Transverse colon (tissue), 4 donors: Measurements from ENCODE around the gene LECT2.

ENCODE experiments used
- EP300 ChIP-seq: sonication (generic); formaldehyde crosslinking; IDR thresholded peaks from one replicate; pipeline ENCODE4 v1.6.1; 2017; ENCODE audit warnings: antibody characterized with exemption, low read depth
- POLR2A ChIP-seq: fragments of 450-650 bp; IDR thresholded peaks from one replicate; pipeline ENCODE4 v1.6.1; 2016; ENCODE audit warnings: antibody characterized with exemption, mild to moderate bottlenecking, moderate library complexity
- POLR2AphosphoS5 ChIP-seq, 3 donors: sonication (generic); formaldehyde crosslinking; IDR thresholded peaks; one replicate each; pipeline ENCODE4 v1.6.1; 2016; ENCODE audit warnings: antibody characterized with exemption in 3 of 3
- TF ChIP-seq, protein P1 (sequence below), 5 experiments: fragments of 200-600 bp in 3 of 5; fragments of 450-650 bp in 2 of 5; sonication (generic) in 3 of 5; IDR thresholded peaks; 1 replicate in 2 of 5; 2 replicates in 3 of 5; pipeline ENCODE4 v1.5.1; 2016 to 2017; ENCODE audit warnings: antibody characterized with exemption in 5 of 5, inconsistent platforms in 3 of 5, mild to moderate bottlenecking in 2 of 5, moderate library complexity in 1 of 5

DNA sequence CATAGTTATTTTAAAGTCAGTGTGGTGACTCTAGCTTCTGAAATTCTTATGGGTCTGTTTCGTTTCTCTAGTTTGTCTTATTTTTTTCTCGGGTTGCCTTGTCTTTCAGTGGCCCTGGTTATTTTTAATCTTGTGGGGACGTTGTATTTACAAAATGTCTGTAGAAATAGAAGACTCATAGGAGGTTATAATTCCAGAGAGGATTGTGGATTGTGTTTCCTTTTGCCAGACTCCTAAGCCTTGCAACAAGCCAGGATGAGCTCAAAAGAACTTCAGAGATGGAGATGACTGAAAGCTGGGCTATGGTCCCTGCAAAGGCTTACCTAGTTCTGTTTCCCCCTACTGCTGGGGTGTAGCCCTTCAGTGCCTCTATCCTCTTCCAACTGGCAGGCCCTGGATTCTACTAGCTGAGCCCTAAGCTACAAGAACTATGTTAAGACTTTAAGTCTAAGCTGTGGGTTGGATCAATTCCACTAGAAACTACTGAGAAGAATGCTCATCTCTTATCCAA, 32.2 kb upstream of the LECT2 start:
- TF ChIP-seq POLR2A: no peak
- TF ChIP-seq, protein P1, sequence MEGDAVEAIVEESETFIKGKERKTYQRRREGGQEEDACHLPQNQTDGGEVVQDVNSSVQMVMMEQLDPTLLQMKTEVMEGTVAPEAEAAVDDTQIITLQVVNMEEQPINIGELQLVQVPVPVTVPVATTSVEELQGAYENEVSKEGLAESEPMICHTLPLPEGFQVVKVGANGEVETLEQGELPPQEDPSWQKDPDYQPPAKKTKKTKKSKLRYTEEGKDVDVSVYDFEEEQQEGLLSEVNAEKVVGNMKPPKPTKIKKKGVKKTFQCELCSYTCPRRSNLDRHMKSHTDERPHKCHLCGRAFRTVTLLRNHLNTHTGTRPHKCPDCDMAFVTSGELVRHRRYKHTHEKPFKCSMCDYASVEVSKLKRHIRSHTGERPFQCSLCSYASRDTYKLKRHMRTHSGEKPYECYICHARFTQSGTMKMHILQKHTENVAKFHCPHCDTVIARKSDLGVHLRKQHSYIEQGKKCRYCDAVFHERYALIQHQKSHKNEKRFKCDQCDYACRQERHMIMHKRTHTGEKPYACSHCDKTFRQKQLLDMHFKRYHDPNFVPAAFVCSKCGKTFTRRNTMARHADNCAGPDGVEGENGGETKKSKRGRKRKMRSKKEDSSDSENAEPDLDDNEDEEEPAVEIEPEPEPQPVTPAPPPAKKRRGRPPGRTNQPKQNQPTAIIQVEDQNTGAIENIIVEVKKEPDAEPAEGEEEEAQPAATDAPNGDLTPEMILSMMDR (IDR thresholded peaks at IDR 0.05): no peak
- no peak for TF ChIP-seq EP300
- TF ChIP-seq POLR2AphosphoS5 (IDR thresholded peaks at IDR 0.05): no peak
